ENCODE measurements around the gene HEPACAM2.

HEPACAM2 gene

GRCh38 chr7:93226310-93226709 is at the start of gene HEPACAM2:
Gene HEPACAM2, minus strand, starts transcription at chr7:93226469.
- peak; percentile 98 for DNase-seq

- no peak for DNase-seq
Measured at GRCh38 chr7:93265220-93265619, 39.0 kb upstream of the HEPACAM2 start.

GRCh38 chr7:93262535-93262934 is 36.3 kb upstream of the HEPACAM2 start:
- no peak for DNase-seq

GRCh38 chr7:93258661-93259060 is 32.4 kb upstream of the HEPACAM2 start:
- DNase-seq = no peak

- DNase-seq = no peak
Measured at GRCh38 chr7:93249491-93250148, 23.4 kb upstream of the HEPACAM2 start.

- peak; percentile 37 for DNase-seq
Measured at GRCh38 chr7:93245525-93246432, 19.5 kb upstream of the HEPACAM2 start.

- no peak for DNase-seq
Measured at GRCh38 chr7:93242106-93242505, 15.8 kb upstream of the HEPACAM2 start.

- DNase-seq = no peak
Measured at GRCh38 chr7:93239824-93240223, 13.6 kb upstream of the HEPACAM2 start.

- no peak for DNase-seq
Measured at GRCh38 chr7:93238748-93239147, 12.5 kb upstream of the HEPACAM2 start.

- DNase-seq = peak; percentile 7
Measured at GRCh38 chr7:93238131-93238530, 11.9 kb upstream of the HEPACAM2 start.

GRCh38 chr7:93235541-93235940 is 9.3 kb upstream of the HEPACAM2 start:
- no peak for DNase-seq

- DNase-seq = peak; percentile 57
Measured at GRCh38 chr7:93232673-93233018, 6.4 kb upstream of the HEPACAM2 start.

GRCh38 chr7:93231799-93232672 is 5.8 kb upstream of the HEPACAM2 start, which contains the start of gene VPS50:
Gene VPS50, plus strand, starts transcription at chr7:93232366. Its CDS starts 102 bp downstream, at chr7:93232468.
- DNase-seq = peak; percentile 99

- peak; percentile 58 for DNase-seq
Measured at GRCh38 chr7:93231259-93231658, 5.0 kb upstream of the HEPACAM2 start.

GRCh38 chr7:93228302-93228701 is 2.0 kb upstream of the HEPACAM2 start:
- peak; percentile 86 for DNase-seq

- DNase-seq = peak; percentile 11
Measured at GRCh38 chr7:93219868-93220267, 6.4 kb downstream of the HEPACAM2 start.

- no peak for DNase-seq
Measured at GRCh38 chr7:93218997-93219827, 7.1 kb downstream of the HEPACAM2 start.

GRCh38 chr7:93212881-93213280 is 13.4 kb downstream of the HEPACAM2 start:
- DNase-seq = peak; percentile 99

GRCh38 chr7:93211228-93211818 is 14.9 kb downstream of the HEPACAM2 start:
- DNase-seq = peak; percentile 39

- no peak for DNase-seq
Measured at GRCh38 chr7:93205046-93205445, 21.2 kb downstream of the HEPACAM2 start.

- peak; percentile 99 for DNase-seq
Measured at GRCh38 chr7:93203496-93203895, 22.8 kb downstream of the HEPACAM2 start.

Measured in NCI-H69 (cell line).